Endothelial cell of umbilical vein (primary cell): ENCODE measurements around the gene COG5. TPM values are rescaled to one million over a fixed set of nuclear protein-coding genes. Genes with fewer than 3 reads are reported as not detected.

ENCODE experiments used
- BruUV-seq: library from RNA; stranded (reverse); fragments of 400-500 nt; replicated peaks from 2 replicates; lab custom pipeline; 2021; lab: Mats Ljungman, UMichigan
- CTCF ChIA-PET: fragments of 300-600, 350-600 bp; sonication (Branson Sonifier 250); formaldehyde crosslinking; loops from one replicate; lab custom pipeline; 2021; ENCODE audit warnings: antibody characterized with exemption, inconsistent platforms; lab: Charles Lee
- POLR2A ChIA-PET: fragments of 300-600, 350-600 bp; sonication (Branson Sonifier 250); formaldehyde crosslinking; loops from one replicate; lab custom pipeline; 2021; ENCODE audit warnings: antibody characterized with exemption, inconsistent platforms; lab: Charles Lee
- DNase-seq: peaks from one replicate; pipeline ENCODE4 v3.0.0-alpha.2; 2011; ENCODE audit warnings: low read depth, low spot score
- FAIRE-seq: peaks from 2 replicates; lab custom pipeline; 2011; peaks lifted over from hg19 to GRCh38; lab: Jason Lieb, UNC
- H2AFZ ChIP-seq: 2 replicates; pipeline ENCODE4 v1.6.0; 2012; ENCODE audit warnings: low read depth, low read length, control low read depth, inconsistent platforms
- H3K27ac ChIP-seq: 2 replicates; pipeline ENCODE4 v1.5.1; 2011; ENCODE audit warnings: low read depth, mild to moderate bottlenecking, control low read depth, low read length, moderate library complexity; ENCODE audit not compliant: insufficient read depth
- H3K27me3 ChIP-seq, 2 experiments: 2 replicates each; pipeline versions ENCODE4 v1.6.0 to v1.6.1; 2011; ENCODE audit warnings: low read length in 2 of 2, mixed read lengths in 1 of 2; ENCODE audit not compliant: control insufficient read depth in 2 of 2, insufficient read depth in 2 of 2
- H3K36me3 ChIP-seq, 2 experiments: 2 replicates in 1 of 2; 3 replicates in 1 of 2; pipeline ENCODE4 v1.5.1; 2011; ENCODE audit warnings: low read length in 2 of 2, mild to moderate bottlenecking in 1 of 2, moderate library complexity in 1 of 2; ENCODE audit not compliant: control insufficient read depth in 2 of 2, insufficient read depth in 2 of 2; ENCODE audit errors: extremely low read depth in 1 of 2
- H3K4me1 ChIP-seq: 3 replicates; pipeline ENCODE4 v1.5.1; 2011; ENCODE audit warnings: mild to moderate bottlenecking, low read length; ENCODE audit not compliant: control insufficient read depth, insufficient read depth; ENCODE audit errors: extremely low read depth
- H3K4me2 ChIP-seq: 2 replicates; pipeline ENCODE4 v1.6.1; 2011; ENCODE audit warnings: low read length, control low read depth, mixed read lengths; ENCODE audit not compliant: insufficient read depth
- H3K4me3 ChIP-seq, 3 experiments: fragments of 200-600 bp in 1 of 3; sonication (generic), shearing (Covaris generic) in 1 of 3; replicated peaks in 1 of 3; 2 replicates each; pipeline ENCODE4 v1.5.1; 2011 to 2016; ENCODE audit warnings: control low read depth in 3 of 3, low read length in 3 of 3, mild to moderate bottlenecking in 2 of 3, inconsistent platforms in 1 of 3, low read depth in 1 of 3, moderate library complexity in 1 of 3; ENCODE audit not compliant: insufficient read depth in 1 of 3
- H3K79me2 ChIP-seq: 2 replicates; pipeline ENCODE4 v1.6.0; 2012; ENCODE audit warnings: low read length, inconsistent platforms; ENCODE audit not compliant: control insufficient read depth, insufficient read depth
- H3K9ac ChIP-seq: replicated peaks from 2 replicates; pipeline ENCODE3; 2011; ENCODE audit warnings: low read length, control low read depth; ENCODE audit not compliant: insufficient read depth; ENCODE audit errors: extremely low read depth
- H3K9me1 ChIP-seq: replicated peaks from 3 replicates; pipeline ENCODE4 v1.6.0; 2011; ENCODE audit warnings: mild to moderate bottlenecking, low read length; ENCODE audit not compliant: control insufficient read depth, insufficient read depth; ENCODE audit errors: extremely low read depth
- H3K9me3 ChIP-seq: replicated peaks from 2 replicates; pipeline ENCODE4 v1.5.1; 2012; ENCODE audit warnings: low read length, inconsistent platforms; ENCODE audit not compliant: control insufficient read depth, insufficient read depth
- H4K20me1 ChIP-seq: replicated peaks from 2 replicates; pipeline ENCODE3; 2011; ENCODE audit warnings: mild to moderate bottlenecking, low read length; ENCODE audit not compliant: control insufficient read depth, insufficient read depth; ENCODE audit errors: extremely low read depth
- CTCF ChIP-seq, 2 donors: IDR thresholded peaks; 1 replicate in 1 of 2; 2 replicates in 1 of 2; pipeline ENCODE4 v1.5.1; 2011; ENCODE audit warnings: low read length in 2 of 2, mild to moderate bottlenecking in 2 of 2, moderate library complexity in 2 of 2, control low read depth in 1 of 2, inconsistent platforms in 1 of 2, low read depth in 1 of 2; ENCODE audit not compliant: insufficient read depth in 1 of 2; ENCODE audit errors: extremely low read depth in 1 of 2
- EZH2 ChIP-seq: IDR thresholded peaks from 2 replicates; pipeline ENCODE4 v1.6.1; 2012; ENCODE audit warnings: borderline replicate concordance, low read depth, mild to moderate bottlenecking, moderate library complexity, low read length, inconsistent platforms; ENCODE audit not compliant: severe bottlenecking
- FOS ChIP-seq: IDR thresholded peaks from 2 replicates; pipeline ENCODE4 v1.6.1; 2011; ENCODE audit warnings: mild to moderate bottlenecking, low read length, moderate library complexity, borderline replicate concordance; ENCODE audit not compliant: insufficient read depth
- GATA2 ChIP-seq: IDR thresholded peaks from 2 replicates; pipeline ENCODE4 v1.7.0; 2011; ENCODE audit warnings: low read depth, mild to moderate bottlenecking, moderate library complexity, mixed read lengths, low read length; ENCODE audit not compliant: insufficient read length, insufficient read depth
- JUN ChIP-seq: IDR thresholded peaks from 2 replicates; pipeline ENCODE4 v1.6.1; 2011; ENCODE audit warnings: borderline replicate concordance, low read depth; ENCODE audit not compliant: insufficient read length, insufficient read depth
- MYC ChIP-seq: IDR thresholded peaks from one replicate; pipeline ENCODE4 v1.6.1; 2011; ENCODE audit warnings: mild to moderate bottlenecking, low read depth, low read length
- POLR2A ChIP-seq: IDR thresholded peaks from 2 replicates; pipeline ENCODE4 v1.6.1; 2012; ENCODE audit warnings: low read depth, mild to moderate bottlenecking, control low read depth, low read length
- POLR2AphosphoS5 ChIP-seq: IDR thresholded peaks from 2 replicates; pipeline ENCODE4 v1.6.1; 2012; ENCODE audit warnings: low read depth, mild to moderate bottlenecking, control low read depth, low read length, moderate library complexity; ENCODE audit not compliant: insufficient read depth
- dilution Hi-C: fragments of 300-500 bp; cut with MboI; formaldehyde crosslinking; loops from one replicate; pipeline ENCODE4 v1.15.0; 2019; ENCODE audit warnings: low sequenced_read_pairs; ENCODE audit not compliant: extremely low pct_ligation_motif_present
- intact Hi-C: fragments of 100-400 bp; cut with micrococcal nuclease; formaldehyde crosslinking; loops from one replicate; pipeline ENCODE4 v1.10.0; 2022
- polyA plus RNA-seq, 4 experiments: library from polyadenylated mRNA; depleted of rRNA in 3 of 4; stranded (reverse) in 3 of 4; unstranded in 1 of 4; fragments of >200 nt; gene quantifications; 2 replicates each; pipeline versions ENCODE4 v1.2.1 to v1.2.3, GENCODE V29; 2011 to 2012; ENCODE audit warnings: missing spikeins in 1 of 4
- total RNA-seq: library from RNA; stranded (reverse); gene quantifications from 2 replicates; pipeline ENCODE4 v1.2.3, GENCODE V29; 2021
- TF ChIP-seq, protein P1 (sequence below): IDR thresholded peaks from 2 replicates; pipeline ENCODE4 v1.6.1; 2011; ENCODE audit not compliant: insufficient read depth, insufficient read length

COG5 gene
- total and polyA plus RNA-seq, 2 donors (not counting 3 experiments of a cell fraction or from before 2014, with no cell fraction given): 18.8 to 45.3 TPM

DNA sequence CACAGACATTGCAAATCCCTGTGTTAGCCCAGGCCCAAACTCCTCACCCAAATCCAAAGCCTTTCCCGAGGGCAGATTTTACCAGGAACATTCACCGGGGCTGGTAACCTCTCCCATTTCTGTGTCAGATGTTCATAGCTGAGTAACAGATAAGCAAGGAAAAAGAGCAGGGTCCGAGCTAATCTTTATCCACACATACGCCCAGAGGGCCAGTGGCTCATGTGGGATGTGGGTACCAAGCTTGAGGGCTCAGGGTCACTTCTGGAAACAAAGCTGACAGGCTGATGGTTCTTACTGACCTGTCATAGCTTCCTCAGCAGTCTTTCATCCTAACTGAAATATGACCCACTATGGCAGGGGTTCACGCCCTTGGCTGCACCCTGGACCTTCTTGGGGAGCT lies 355.2 kb downstream of the COG5 start:
- dilution Hi-C loops: no loop called here
- CTCF ChIA-PET: interaction anchor here (0.9 to 1.5 kb wide), 3 partner anchors 293 to 671 kb away, joined by 3 to 4 read pairs (median 3); no protein-coding TSS in a partner anchor
- Histone ChIP-seq H4K20me1 (no peaks in the 10 kb centered on the region), H3K27me3 (no peaks in the 10 kb centered on the region), H3K9me3 (no peaks in the 10 kb centered on the region), H3K36me3 (peaks cover 0 to 8% of the 10 kb centered on the region in 2 experiments), H3K9me1 (no peaks in the 10 kb centered on the region), H2AFZ (no peak overlapping the region), H3K79me2 (no peaks in the 10 kb centered on the region), H3K4me2 (no peak overlapping the region), H3K27ac (no peak overlapping the region), H3K9ac (no peak overlapping the region), H3K4me3 (no peak overlapping the region), H3K4me1 (no peaks in the 10 kb centered on the region)
- TF ChIP-seq JUN (no peak), CTCF (IDR thresholded peaks at IDR 0.05; ENCODE audit: extremely low read depth in 1 of 2, insufficient read depth in 1 of 2, low read depth in 1 of 2, low read length in 2 of 2) (no peak), FOS (no peak), POLR2A (no peak), EZH2 (no peak), GATA2 (no peak), POLR2AphosphoS5 (no peak), MYC (no peak)
- TF ChIP-seq, protein P1, sequence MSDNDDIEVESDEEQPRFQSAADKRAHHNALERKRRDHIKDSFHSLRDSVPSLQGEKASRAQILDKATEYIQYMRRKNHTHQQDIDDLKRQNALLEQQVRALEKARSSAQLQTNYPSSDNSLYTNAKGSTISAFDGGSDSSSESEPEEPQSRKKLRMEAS: no peak
- DNase-seq: no peak
- intact Hi-C loops: no loop called here
- FAIRE-seq: no peak
- POLR2A ChIA-PET: no interaction called here
- BruUV-seq: no TSS peak
